Psoas muscle (tissue), 8 donors: ENCODE results near the gene FMO5. TPM values are rescaled to one million over a fixed set of nuclear protein-coding genes. Genes with fewer than 3 reads are reported as not detected.
"Not testable (repeated sequence)": the region's sequence is repeated elsewhere in the genome, so short reads cannot be mapped to it uniquely, and the experiment has no call there.

Source experiments
- ATAC-seq, 4 donors: fragments of 200-7000 bp; cut with Tn5 transposase; one replicate each; pipeline ENCODE4 v1.9.1; 2020; ENCODE audit warnings: moderate library complexity in 3 of 4, mild to moderate bottlenecking in 2 of 4
- DNase-seq, 2 donors: peaks; one replicate each; pipeline ENCODE4 v3.0.0-alpha.2; 2020
- H3K27ac ChIP-seq: fragments of 200-600 bp; one replicate; pipeline ENCODE4 v1.8.0; 2022
- H3K27me3 ChIP-seq, 3 donors: fragments of 200-600 bp in 1 of 3; one replicate each; pipeline versions ENCODE4 v1.6.1 to v1.8.0; 2013 to 2022; ENCODE audit warnings: low read length in 2 of 3, mild to moderate bottlenecking in 2 of 3, moderate library complexity in 1 of 3; ENCODE audit not compliant: insufficient read depth in 3 of 3
- H3K36me3 ChIP-seq, 2 donors: fragments of 200-600 bp in 1 of 2; one replicate each; pipeline versions ENCODE4 v1.6.1 to v1.8.0; 2013 to 2022; ENCODE audit warnings: low read depth in 1 of 2, mild to moderate bottlenecking in 1 of 2, moderate library complexity in 1 of 2; ENCODE audit not compliant: insufficient read depth in 1 of 2
- H3K4me1 ChIP-seq: fragments of 200-600 bp; one replicate; pipeline ENCODE4 v1.8.0; 2022
- H3K4me3 ChIP-seq: fragments of 200-600 bp; one replicate; pipeline ENCODE4 v1.8.0; 2022; ENCODE audit warnings: mild to moderate bottlenecking
- H3K9me3 ChIP-seq: fragments of 200-600 bp; one replicate; pipeline ENCODE4 v1.8.0; 2022
- CTCF ChIP-seq: fragments of 200-600 bp; IDR thresholded peaks from one replicate; pipeline ENCODE4 v1.8.0; 2022; ENCODE audit warnings: antibody characterized with exemption
- WGBS, 3 donors: extraction: QIAGEN DNeasy Blood & Tissue Kit; methylation state at CpG; one replicate each; pipeline versions ENCODE4 v1.1.6 to v1.1.7; 2013; 5-methylcytosine and 5-hydroxymethylcytosine counted together
- intact Hi-C, 2 donors: fragments of 100-400 bp; cut with DNase I; formaldehyde crosslinking; loops; one replicate each; pipeline versions ENCODE4 v1.11.0 to v1.14.2; 2022
- polyA plus RNA-seq, 3 donors: library from polyadenylated mRNA; stranded (reverse); fragments of 200-250 nt; gene quantifications; one replicate each; pipeline ENCODE4 v1.2.3, GENCODE V29; 2013
- total RNA-seq, 4 donors: library from RNA; stranded (reverse); fragmentation: NEBNext Ultra II Directional in 2 of 4; extraction: Animal tissue kit (Norgen Biotek cat#: 25700) in 2 of 4; gene quantifications; one replicate each; pipeline versions ENCODE4 v1.2.1 to v1.2.4, GENCODE V29; 2021 to 2023
- donor health status: healthy with polysubstance abuse.
- donor health status: DM: no; HTN: no; CAD: no; lungs with moderate emphysema.
- donor health status: Bipolar disorder and iron deficiency.
- donor health status: healthy.
- donor health status: DM: yes; HTN: yes; CAD: no.
- donor health status: DM: no; HTN: no; CAD: no.
- donor health status: DM: no; HTN: no; CAD: no.
- donor health status: DM: yes; HTN: yes; CAD: no.

Gene FMO5
- total and polyA plus RNA-seq, 7 donors, result 0.30 to 1.4 (median 0.53) TPM

- DNase-seq, result no peak
- intact Hi-C loops, result no loop called here
- 97 to 100% (median 97%) methylated on average over 1 of the region's 1 CpG for WGBS, 3 donors
- ATAC-seq, result no peak
- Histone ChIP-seq H3K36me3 (peaks cover 0 to 88% of the 10 kb centered on the region in 2 donors), H3K9me3 (no peaks in the 10 kb centered on the region), H3K4me1 (peaks cover 4% of the 10 kb centered on the region), H3K27me3 (no peaks in the 10 kb centered on the region), H3K4me3 (no peak overlapping the region), H3K27ac (no peak overlapping the region)
- no peak for TF ChIP-seq CTCF
Observed at GRCh38 chr1:147163019-147163418, 62.1 kb downstream of the FMO5 start.

- DNase-seq (no peak), ATAC-seq (no peak)
- Histone ChIP-seq H3K27me3 (no peaks in the 10 kb centered on the region), H3K36me3 (peaks cover 0 to 97% of the 10 kb centered on the region in 2 donors), H3K27ac (no peak overlapping the region), H3K4me3 (no peak overlapping the region), H3K4me1 (no peaks in the 10 kb centered on the region), H3K9me3 (no peaks in the 10 kb centered on the region)
- no peak for TF ChIP-seq CTCF
- intact Hi-C loops, result no loop called here
Observed at GRCh38 chr1:147162093-147162492, 63.0 kb downstream of the FMO5 start.

- H3K27ac ChIP-seq, DNase-seq, ATAC-seq, H3K4me1 ChIP-seq, H3K27me3 ChIP-seq, H3K4me3 ChIP-seq, intact Hi-C loops, H3K9me3 ChIP-seq: not testable (repeated sequence)
- H3K36me3 ChIP-seq, result peaks cover 4 to 77% of the 10 kb centered on the region in 2 donors
- WGBS, 3 donors, result 94 to 98% (median 95%) methylated on average over 2 of the region's 2 CpGs
Observed at GRCh38 chr1:147157116-147157515, 68.0 kb downstream of the FMO5 start.

GRCh38 chr1:147156642-147157041, 68.5 kb downstream of the FMO5 start:
- intact Hi-C loops, result no loop called here
- Histone ChIP-seq H3K9me3 (no peaks in the 10 kb centered on the region), H3K4me3 (no peak overlapping the region), H3K36me3 (peaks cover 4 to 72% of the 10 kb centered on the region in 2 donors), H3K27ac (no peak overlapping the region), H3K27me3 (no peaks in the 10 kb centered on the region), H3K4me1 (no peaks in the 10 kb centered on the region)
- ATAC-seq, result no peak
- no peak for DNase-seq
- 81 to 94% (median 92%) methylated on average over 3 of the region's 3 CpGs for WGBS, 3 donors
- no peak for TF ChIP-seq CTCF

- DNase-seq, result no peak
- Histone ChIP-seq H3K27me3 (no peaks in the 10 kb centered on the region), H3K36me3 (peaks cover 4 to 33% of the 10 kb centered on the region in 2 donors), H3K9me3 (no peaks in the 10 kb centered on the region), H3K4me1 (no peaks in the 10 kb centered on the region), H3K27ac (no peak overlapping the region), H3K4me3 (no peak overlapping the region)
- no peak for ATAC-seq
- intact Hi-C loops, result no loop called here
- 69 to 78% (median 73%) methylated on average over 3 of the region's 3 CpGs for WGBS, 3 donors
- no peak for TF ChIP-seq CTCF
Observed at GRCh38 chr1:147152772-147153171, 72.4 kb downstream of the FMO5 start.
